Heart right ventricle (tissue), 16 donors: ENCODE results near the gene NRN1L. TPM values are rescaled to one million over a fixed set of nuclear protein-coding genes. Genes with fewer than 3 reads are reported as not detected.

Experiments used
- ATAC-seq, 8 donors: fragments of 200-7000 bp; cut with Tn5 transposase; one replicate each; pipeline ENCODE4 v1.9.1; 2020; ENCODE audit warnings: mild to moderate bottlenecking in 8 of 8, moderate library complexity in 8 of 8, moderate number of reproducible peaks in 1 of 8
- DNase-seq, 2 donors: peaks; one replicate each; pipeline ENCODE4 v3.0.0-alpha.2; 2020
- H3K27ac ChIP-seq, 10 donors: fragments of 200-600 bp; sonication (generic) in 2 of 10; one replicate each; pipeline versions ENCODE4 v1.5.0 to v1.8.0; 2020 to 2022; ENCODE audit warnings: mild to moderate bottlenecking in 3 of 10
- H3K27me3 ChIP-seq, 7 donors: fragments of 200-600 bp; one replicate each; pipeline ENCODE4 v1.8.0; 2021 to 2022; ENCODE audit warnings: mild to moderate bottlenecking in 2 of 7
- H3K36me3 ChIP-seq, 9 donors: fragments of 200-600 bp; sonication (generic) in 1 of 9; one replicate each; pipeline versions ENCODE4 v1.5.0 to v1.8.0; 2020 to 2022; ENCODE audit warnings: mild to moderate bottlenecking in 2 of 9
- H3K4me1 ChIP-seq, 9 donors: fragments of 200-600 bp; sonication (generic) in 1 of 9; one replicate each; pipeline versions ENCODE4 v1.5.0 to v1.8.0; 2020 to 2022; ENCODE audit warnings: mild to moderate bottlenecking in 4 of 9
- H3K4me3 ChIP-seq, 10 donors: fragments of 200-600 bp; sonication (generic) in 2 of 10; one replicate each; pipeline versions ENCODE4 v1.5.0 to v1.8.0; 2020 to 2022; ENCODE audit warnings: mild to moderate bottlenecking in 7 of 10, moderate library complexity in 2 of 10
- H3K9me3 ChIP-seq, 11 donors: fragments of 200-600 bp in 10 of 11; sonication (generic) in 2 of 11; one replicate each; pipeline versions ENCODE4 v1.5.0 to v1.8.0; 2013 to 2022; ENCODE audit warnings: mild to moderate bottlenecking in 2 of 11, control low read depth in 1 of 11, moderate library complexity in 1 of 11
- WGBS, 2 donors: extraction: QIAGEN DNeasy Blood & Tissue Kit; methylation state at CpG; one replicate each; pipeline ENCODE4 v1.1.7; 2013; ENCODE audit warnings: inconsistent platforms in 1 of 2; 5-methylcytosine and 5-hydroxymethylcytosine counted together
- intact Hi-C, 10 donors: fragments of 100-400 bp; cut with DNase I; formaldehyde crosslinking; loops; one replicate each; pipeline versions ENCODE4 v1.11.1 to v1.14.2; 2022
- polyA plus RNA-seq, 2 donors: library from polyadenylated mRNA; stranded (reverse); fragments of 200-250 nt; gene quantifications; one replicate each; pipeline ENCODE4 v1.2.3, GENCODE V29; 2013
- total RNA-seq, 10 donors: library from RNA; stranded (reverse); fragmentation: NEBNext Ultra II Directional in 3 of 10; extraction: Animal tissue kit (Norgen Biotek cat#: 25700) in 3 of 10; gene quantifications; one replicate each; pipeline versions ENCODE4 v1.2.1 to v1.2.4, GENCODE V29; 2021 to 2023
- TF ChIP-seq, protein P1 (sequence below), 9 donors: fragments of 200-600 bp; sonication (generic) in 2 of 9; IDR thresholded peaks; one replicate each; pipeline versions ENCODE4 v1.5.0 to v1.8.0; 2021 to 2022; ENCODE audit warnings: antibody characterized with exemption in 9 of 9, mild to moderate bottlenecking in 5 of 9, moderate library complexity in 1 of 9
- donor health status: Arrhythmogenic right ventricular cardiomyopathy.
- donor health status: ischemic (EF 13 %, LVEDD 7.1; RV severe dilation, severe dysfunction).
- donor health status: healthy with polysubstance abuse.
- donor health status: DM: no; HTN: yes; CAD: no.
- donor health status: DM: no; HTN: no; CAD: no.
- donor health status: ischemic (EF 25% LVEDD 6.9; RV normal size, moderate dysfunction).
- donor health status: ischemic (EF 25% LVEDD 5.7; RV mildly dilated, moderate dysfunction).
- donor health status: healthy.
- donor health status: DM: yes; HTN: yes; CAD: no.
- donor health status: Ischemic cardiomyopathy.
- donor health status: ischemic (EF 35%, LVEDD 5.7; RV mildly dilated, moderate dysfunction).
- donor health status: nonischemic (EF 11% LVEDD 7.7; RV severe dilation, severe dysfunction).
- donor health status: DM: yes; HTN: yes; CAD: no.
- donor health status: PGD.
- donor health status: ischemic (EF 29% LVEDD 5.4; RV normal size, mild dysfunction).
- donor health status: nonischemic (EF 23%, LVEDD 6.1; RV moderate dilation, normal function).

NRN1L gene
- total and polyA plus RNA-seq, 12 donors: 1.1 to 4.0 (median 1.7) TPM; not detected in 4

DNA sequence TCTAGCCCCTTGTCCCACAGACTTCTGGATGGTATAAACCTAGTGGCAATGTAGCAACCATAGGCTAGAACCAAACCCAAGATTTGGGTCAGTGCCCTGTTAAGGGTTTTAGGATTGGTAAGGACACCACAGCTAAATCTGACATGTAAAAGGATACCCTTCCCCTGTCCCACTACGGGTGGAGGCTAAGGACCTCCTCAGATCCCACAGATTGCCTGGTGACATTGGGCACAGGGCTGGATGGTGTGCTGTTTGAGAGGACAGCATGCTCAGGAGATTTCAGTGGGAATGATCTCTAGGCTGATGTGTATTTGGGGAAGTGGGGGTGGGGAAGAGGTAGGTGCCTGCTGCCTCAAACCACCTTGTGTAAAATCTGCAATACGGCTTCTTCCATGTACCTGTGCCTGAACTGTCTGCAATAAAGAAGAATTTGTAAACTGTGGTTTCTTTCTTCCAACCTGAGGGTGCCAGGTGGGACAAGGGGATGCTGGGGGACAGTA is 12.5 kb upstream of the NRN1L start:
- DNase-seq: no peak
- Histone ChIP-seq H3K4me3 (peak overlapping the region in 8 of 10 donors; percentile 89 to 100 (median 97)), H3K27ac (peak overlapping the region in 9 of 10 donors; percentile 64 to 93 (median 90)), H3K4me1 (peaks cover 17 to 41% (median 31%) of the 10 kb centered on the region in 9 donors), H3K9me3 (no peaks in the 10 kb centered on the region), H3K27me3 (no peaks in the 10 kb centered on the region), H3K36me3 (peaks cover 0 to 68% (median 46%) of the 10 kb centered on the region in 9 donors)
- TF ChIP-seq, protein P1, sequence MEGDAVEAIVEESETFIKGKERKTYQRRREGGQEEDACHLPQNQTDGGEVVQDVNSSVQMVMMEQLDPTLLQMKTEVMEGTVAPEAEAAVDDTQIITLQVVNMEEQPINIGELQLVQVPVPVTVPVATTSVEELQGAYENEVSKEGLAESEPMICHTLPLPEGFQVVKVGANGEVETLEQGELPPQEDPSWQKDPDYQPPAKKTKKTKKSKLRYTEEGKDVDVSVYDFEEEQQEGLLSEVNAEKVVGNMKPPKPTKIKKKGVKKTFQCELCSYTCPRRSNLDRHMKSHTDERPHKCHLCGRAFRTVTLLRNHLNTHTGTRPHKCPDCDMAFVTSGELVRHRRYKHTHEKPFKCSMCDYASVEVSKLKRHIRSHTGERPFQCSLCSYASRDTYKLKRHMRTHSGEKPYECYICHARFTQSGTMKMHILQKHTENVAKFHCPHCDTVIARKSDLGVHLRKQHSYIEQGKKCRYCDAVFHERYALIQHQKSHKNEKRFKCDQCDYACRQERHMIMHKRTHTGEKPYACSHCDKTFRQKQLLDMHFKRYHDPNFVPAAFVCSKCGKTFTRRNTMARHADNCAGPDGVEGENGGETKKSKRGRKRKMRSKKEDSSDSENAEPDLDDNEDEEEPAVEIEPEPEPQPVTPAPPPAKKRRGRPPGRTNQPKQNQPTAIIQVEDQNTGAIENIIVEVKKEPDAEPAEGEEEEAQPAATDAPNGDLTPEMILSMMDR (IDR thresholded peaks at IDR 0.05): no peak
- intact Hi-C loops: loop anchor here in 2 of 10 donors (2.0 kb wide), 2 partner anchors 25 to 29 kb away; partner anchors contain the start of genes CENPT (in 1 of the 2), NUTF2 (in 1 of the 2) and THAP11 (in 1 of the 2)
- ATAC-seq: peak in 2 of 8 donors; percentile 2 to 3
- WGBS, 2 donors: 69% methylated on average over 2 of the region's 2 CpGs

DNA sequence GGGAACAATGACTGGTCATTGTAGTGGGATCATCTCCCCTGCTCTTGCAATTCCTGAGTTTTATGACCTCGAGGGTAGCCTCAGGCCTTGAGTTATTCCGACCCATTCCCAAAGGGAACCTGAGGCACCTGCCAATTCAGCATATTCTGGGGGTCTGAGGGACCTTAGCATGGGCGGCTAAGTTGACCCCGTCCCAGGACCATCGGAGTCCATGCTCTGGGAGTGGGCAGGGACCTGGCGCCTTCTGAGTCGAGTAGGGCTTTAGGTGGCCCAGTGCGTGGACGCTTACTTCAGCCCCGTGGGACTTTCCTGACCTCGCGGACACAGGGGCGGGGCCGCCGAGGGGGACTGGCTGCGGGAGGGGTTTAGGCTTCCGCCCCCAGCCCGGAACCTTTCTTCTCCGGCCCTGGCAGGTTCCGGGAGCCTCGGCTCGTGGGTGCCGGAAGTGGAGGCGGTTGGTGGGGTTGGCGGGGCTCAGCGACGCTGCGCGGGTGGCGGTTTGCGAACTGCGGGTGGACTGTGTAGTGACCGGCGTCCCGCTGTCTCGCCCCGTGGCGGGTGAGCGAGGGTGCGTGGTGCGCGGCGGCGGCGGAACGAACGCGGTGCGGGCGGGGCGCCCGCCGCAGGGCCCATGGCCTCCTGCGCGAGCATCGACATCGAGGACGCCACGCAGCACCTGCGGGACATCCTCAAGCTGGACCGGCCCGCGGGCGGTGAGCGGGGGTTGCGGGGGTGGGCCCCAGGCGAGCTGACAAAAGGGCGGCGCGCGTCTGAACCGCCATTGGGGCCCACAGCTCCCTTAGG is 11.9 kb upstream of the NRN1L start, which contains the start of gene EDC4:
Gene EDC4 (plus strand): TSS at position 422 of the 804 bp plus-strand sequence. CDS start 210 bp downstream, at position 632.
- TF ChIP-seq, protein P1 (IDR thresholded peaks at IDR 0.05): peak in 1 of 9 donors; percentile 9
- Histone ChIP-seq H3K36me3 (peaks cover under 1 to 68% (median 46%) of the 10 kb centered on the region in 9 donors), H3K27me3 (no peaks in the 10 kb centered on the region), H3K4me3 (peak within 1 kb of the TSS; percentile 79 to 100 (median 97)), H3K27ac (peak within 1 kb of the TSS; percentile 43 to 93 (median 90)), H3K4me1 (peaks cover 17 to 41% (median 31%) of the 10 kb centered on the region in 9 donors), H3K9me3 (no peaks in the 10 kb centered on the region)
- 2% methylated on average over 71 to 72 of the region's 72 CpGs for WGBS, 2 donors
- intact Hi-C loops: loop anchor here in 2 of 10 donors (2.0 kb wide), 2 partner anchors 26 to 30 kb away; partner anchors contain the start of genes CENPT (in 1 of the 2), NUTF2 (in 1 of the 2) and THAP11 (in 1 of the 2)
- DNase-seq: peak; percentile 89 to 90
- peak; percentile 91 to 95 (median 93) for ATAC-seq

DNA sequence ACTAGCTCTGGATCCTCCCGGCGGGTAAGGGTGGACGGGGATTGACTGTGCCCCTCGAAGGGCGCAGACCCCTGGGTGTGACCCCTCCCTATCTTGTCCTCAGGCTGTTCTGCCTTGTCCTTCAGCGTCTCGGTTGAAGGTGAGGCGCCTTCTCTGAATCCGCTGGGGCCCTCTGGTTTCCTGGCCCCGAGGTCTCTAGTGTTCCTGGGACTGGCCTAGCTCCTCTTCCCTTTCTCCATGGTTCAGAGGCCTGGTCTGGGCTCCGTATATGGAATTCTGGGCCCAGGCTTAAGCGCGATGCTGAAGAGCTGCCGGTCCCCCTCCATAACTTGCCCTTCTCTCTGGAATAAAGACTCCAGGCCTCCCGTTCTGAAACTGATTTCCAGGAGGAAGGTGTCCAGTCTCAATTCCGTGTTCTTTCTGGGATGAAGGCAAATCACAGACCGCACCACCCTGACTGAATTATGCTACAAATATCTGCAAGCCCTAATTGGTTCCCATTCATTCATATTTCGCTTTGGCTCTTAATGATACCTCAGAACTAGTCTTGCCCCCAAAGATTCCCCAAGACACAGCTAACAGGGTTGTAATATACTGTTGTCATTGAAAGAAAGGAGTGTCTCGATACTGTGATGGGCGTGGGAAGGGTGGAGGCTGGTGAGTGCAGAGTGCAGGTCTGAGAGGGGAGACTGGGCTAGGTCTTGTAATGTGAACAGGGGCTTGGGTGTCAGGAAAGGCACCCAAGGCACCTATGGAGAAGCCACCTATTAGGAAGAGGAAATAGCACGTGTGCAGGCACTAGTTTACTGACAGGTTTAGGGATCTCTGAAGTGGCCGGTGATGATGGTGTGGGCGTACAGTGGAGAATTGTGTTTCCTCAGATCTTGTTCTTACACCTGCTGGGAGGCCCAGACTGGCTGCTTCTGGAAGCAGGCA is 11.0 kb upstream of the NRN1L start:
- ATAC-seq: peak in 5 of 8 donors; percentile 3 to 20 (median 10)
- WGBS, 2 donors: 14 to 15% methylated on average over 23 of the region's 23 CpGs
- no peaks in the 10 kb centered on the region for H3K27me3 ChIP-seq
- H3K4me1 ChIP-seq: peaks cover 17 to 41% (median 31%) of the 10 kb centered on the region in 9 donors
- peak overlapping the region; percentile 43 to 93 (median 90) for H3K27ac ChIP-seq
- no peaks in the 10 kb centered on the region for H3K9me3 ChIP-seq
- intact Hi-C loops: loop anchor here in 2 of 10 donors (2.0 kb wide), 2 partner anchors 27 to 31 kb away; partner anchors contain the start of genes CENPT (in 1 of the 2), NUTF2 (in 1 of the 2) and THAP11 (in 1 of the 2)
- peak overlapping the region; percentile 79 to 100 (median 97) for H3K4me3 ChIP-seq
- peaks cover 6 to 68% (median 46%) of the 10 kb centered on the region in 9 donors for H3K36me3 ChIP-seq
- no peak for DNase-seq
- TF ChIP-seq, protein P1 (IDR thresholded peaks at IDR 0.05): no peak
